HepG2 (cell line): ENCODE measurements around the gene INAFM1. TPM values are rescaled to one million over a fixed set of nuclear protein-coding genes. Genes with fewer than 3 reads are reported as not detected.

ENCODE experiments used
- BRF2 ChIP-seq: sonication (generic); formaldehyde crosslinking; IDR thresholded peaks from 2 replicates; pipeline ENCODE4 v1.8.1; 2022; ENCODE audit warnings: mild to moderate bottlenecking, missing genetic modification reagents
- ESRRA ChIP-seq: sonication (generic); formaldehyde crosslinking; IDR thresholded peaks from 2 replicates; pipeline ENCODE4 v1.5.1; 2020; ENCODE audit warnings: mild to moderate bottlenecking, low read depth, missing genetic modification reagents
- GABPA ChIP-seq, 2 experiments: IDR thresholded peaks; 2 replicates each; pipeline ENCODE4 v1.6.1; 2011 to 2016; ENCODE audit warnings: low read depth in 2 of 2, low read length in 1 of 2, missing biosample characterization in 1 of 2, missing genetic modification characterization in 1 of 2
- GPN1 ChIP-seq: sonication (generic); formaldehyde crosslinking; IDR thresholded peaks from 2 replicates; pipeline ENCODE4 v1.5.1; 2020; ENCODE audit warnings: missing genetic modification reagents, borderline replicate concordance
- HCFC1 ChIP-seq: fragments of 150-350 bp; IDR thresholded peaks from 2 replicates; pipeline ENCODE4 v1.6.1; 2014; ENCODE audit warnings: low read depth, low read length
- HINFP ChIP-seq: sonication (generic); formaldehyde crosslinking; IDR thresholded peaks from 2 replicates; pipeline ENCODE4 v1.4.0; 2020; ENCODE audit warnings: low read depth, mild to moderate bottlenecking, missing genetic modification reagents
- HNF1A ChIP-seq, 2 experiments: sonication (generic) in 1 of 2; formaldehyde crosslinking in 1 of 2; IDR thresholded peaks; 2 replicates each; pipeline versions ENCODE4 v1.4.0 to v1.6.1; 2016 to 2020; ENCODE audit warnings: borderline replicate concordance in 1 of 2, low read depth in 1 of 2, mild to moderate bottlenecking in 1 of 2, missing genetic modification reagents in 1 of 2
- HOXA5 ChIP-seq: sonication (generic); formaldehyde crosslinking; IDR thresholded peaks from 2 replicates; pipeline ENCODE4 v1.4.0; 2020; ENCODE audit warnings: missing genetic modification reagents
- ISL2 ChIP-seq: sonication (generic); formaldehyde crosslinking; IDR thresholded peaks from 2 replicates; pipeline ENCODE4 v1.5.0; 2020; ENCODE audit warnings: missing genetic modification reagents
- MBD4 ChIP-seq: IDR thresholded peaks from 2 replicates; pipeline ENCODE4 v1.6.1; 2012; ENCODE audit warnings: low read length, inconsistent platforms, borderline replicate concordance
- MXI1 ChIP-seq: IDR thresholded peaks from 3 replicates; pipeline ENCODE4 v1.6.1; 2012; ENCODE audit warnings: low read depth, low read length, inconsistent platforms, borderline replicate concordance
- NR2F1 ChIP-seq, 2 experiments: fragments of 450-650 bp in 1 of 2; formaldehyde crosslinking in 1 of 2; IDR thresholded peaks; 2 replicates each; pipeline versions ENCODE4 v1.5.0 to v1.6.1; 2016 to 2020; ENCODE audit warnings: mild to moderate bottlenecking in 1 of 2, missing compliant biosample characterization in 1 of 2, missing genetic modification reagents in 1 of 2, moderate library complexity in 1 of 2
- POLR2AphosphoS5 ChIP-seq: IDR thresholded peaks from 2 replicates; pipeline ENCODE4 v1.6.1; 2012; ENCODE audit warnings: low read depth, low read length
- RBM22 ChIP-seq: fragments of 200-400 bp; formaldehyde crosslinking; optimal IDR thresholded peaks from 2 replicates; pipeline ENCODE3; 2017; ENCODE audit warnings: mild to moderate bottlenecking, low read length, moderate library complexity
- RFX5 ChIP-seq: IDR thresholded peaks from 2 replicates; pipeline ENCODE4 v1.6.1; 2011; ENCODE audit warnings: low read depth, low read length, improper control_type of control experiment
- U2AF1 ChIP-seq: fragments of 200-400 bp; formaldehyde crosslinking; optimal IDR thresholded peaks from 2 replicates; pipeline ENCODE3; 2017; ENCODE audit warnings: mild to moderate bottlenecking, low read depth, low read length
- ZNF331 ChIP-seq: sonication (generic); formaldehyde crosslinking; IDR thresholded peaks from 2 replicates; pipeline ENCODE4 v1.4.0; 2020; ENCODE audit warnings: missing genetic modification reagents
- ZNF431 ChIP-seq: sonication (generic); formaldehyde crosslinking; IDR thresholded peaks from 2 replicates; pipeline ENCODE4 v1.9.0; 2022; ENCODE audit warnings: missing genetic modification reagents, low read depth, mild to moderate bottlenecking, borderline replicate concordance
- ZNF460 ChIP-seq: sonication (generic); formaldehyde crosslinking; IDR thresholded peaks from 2 replicates; pipeline ENCODE4 v1.5.1; 2020; ENCODE audit warnings: missing genetic modification reagents, mild to moderate bottlenecking, borderline replicate concordance
- ZNF564 ChIP-seq: sonication (generic); formaldehyde crosslinking; IDR thresholded peaks from 2 replicates; pipeline ENCODE4 v1.8.1; 2023; ENCODE audit warnings: mild to moderate bottlenecking, missing genetic modification reagents
- ZNF572 ChIP-seq: sonication (generic); formaldehyde crosslinking; IDR thresholded peaks from 2 replicates; pipeline ENCODE4 v1.5.1; 2020; ENCODE audit warnings: mild to moderate bottlenecking, missing genetic modification reagents
- polyA plus RNA-seq, 8 experiments: library from polyadenylated mRNA; depleted of rRNA in 3 of 8; stranded (reverse) in 7 of 8; unstranded in 1 of 8; fragments of >200 nt; fragmentation: Illumina TruSeq in 4 of 8; extraction: Trizol in 4 of 8; gene quantifications; 2 replicates each; pipeline versions ENCODE4 v1.2.1 to v1.2.3, GENCODE V29; 2011 to 2016; ENCODE audit warnings: low read depth in 4 of 8, missing spikeins in 1 of 8, mixed read lengths in 1 of 8; ENCODE audit not compliant: insufficient read depth in 1 of 8
- total RNA-seq, 5 experiments: library from RNA; depleted of rRNA; stranded (reverse); fragments of >200 nt; fragmentation: Illumina TruSeq; extraction: Trizol; gene quantifications; 2 replicates each; pipeline ENCODE4 v1.2.3, GENCODE V29; 2016; ENCODE audit warnings: low read depth in 1 of 5
- TF ChIP-seq, protein P1 (sequence below): sonication (generic); formaldehyde crosslinking; IDR thresholded peaks from 2 replicates; pipeline ENCODE4 v1.8.0; 2022; ENCODE audit warnings: mild to moderate bottlenecking, missing genetic modification reagents

INAFM1 gene
- total and polyA plus RNA-seq, 2 of the 13 experiments (the other 11 are each of a cell fraction or from before 2014, with no cell fraction given), result 0.88 to 1.9 TPM

GRCh38 chr19:47305309-47305751 is 30.6 kb downstream of the INAFM1 start (continued):
- TF ChIP-seq HOXA5 (CRISPR knock-in tag) (0 out of 2 replicates have a peak, but pooled peaks have one; percentile 11), MXI1 (peak; percentile 95; the same call in 2 of the 3 replicates), GABPA (IDR thresholded peaks at IDR 0.05; ENCODE audit: low read depth, low read length) (no peak), GABPA (CRISPR knock-in tag; IDR thresholded peaks at IDR 0.05; ENCODE audit: low read depth) (peak; percentile 59; the same call in 1 of the 2 replicates), ZNF572 (CRISPR knock-in tag) (no peak), HNF1A (IDR thresholded peaks at IDR 0.05; ENCODE audit: low read depth) (no peak), HNF1A (CRISPR knock-in tag; IDR thresholded peaks at IDR 0.05; ENCODE audit: borderline replicate concordance) (no peak), MBD4 (no peak), NR2F1 (CRISPR knock-in tag; IDR thresholded peaks at IDR 0.05) (peak in 1 of 2 experiments; percentile 44; a peak in 1 of 4 replicates), ZNF460 (CRISPR knock-in tag) (no peak; the same call in 1 of the 2 replicates), HINFP (CRISPR knock-in tag) (0 out of 2 replicates have a peak, but pooled peaks have one; percentile 38), BRF2 (CRISPR knock-in tag) (no peak), RBM22 (no peak), ZNF431 (no peak), ZNF564 (CRISPR knock-in tag) (no peak), U2AF1 (no peak), GPN1 (CRISPR knock-in tag) (no peak), ESRRA (CRISPR knock-in tag) (peak; percentile 40; the same call in 1 of the 2 replicates), POLR2AphosphoS5 (no peak), HCFC1 (no peak), ZNF331 (no peak), ISL2 (no peak), RFX5 (no peak)
- TF ChIP-seq, protein P1, sequence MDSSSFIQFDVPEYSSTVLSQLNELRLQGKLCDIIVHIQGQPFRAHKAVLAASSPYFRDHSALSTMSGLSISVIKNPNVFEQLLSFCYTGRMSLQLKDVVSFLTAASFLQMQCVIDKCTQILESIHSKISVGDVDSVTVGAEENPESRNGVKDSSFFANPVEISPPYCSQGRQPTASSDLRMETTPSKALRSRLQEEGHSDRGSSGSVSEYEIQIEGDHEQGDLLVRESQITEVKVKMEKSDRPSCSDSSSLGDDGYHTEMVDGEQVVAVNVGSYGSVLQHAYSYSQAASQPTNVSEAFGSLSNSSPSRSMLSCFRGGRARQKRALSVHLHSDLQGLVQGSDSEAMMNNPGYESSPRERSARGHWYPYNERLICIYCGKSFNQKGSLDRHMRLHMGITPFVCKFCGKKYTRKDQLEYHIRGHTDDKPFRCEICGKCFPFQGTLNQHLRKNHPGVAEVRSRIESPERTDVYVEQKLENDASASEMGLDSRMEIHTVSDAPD (CRISPR knock-in tag), result no peak
